KMS-11 (cell line): Measurements from ENCODE around the gene ANKDD1B.

Experiments
- H2AFZ ChIP-seq: fragments of 200-600 bp; sonication (generic); 2 replicates; pipeline ENCODE4 v1.6.1; 2016; ENCODE audit warnings: antibody characterized with exemption, mixed run types, low read depth
- H3K27ac ChIP-seq: fragments of 200-600 bp; sonication (generic); 2 replicates; pipeline ENCODE4 v1.6.1; 2016; ENCODE audit warnings: mild to moderate bottlenecking, mixed run types
- H3K27me3 ChIP-seq: fragments of 200-600 bp; sonication (generic); 2 replicates; pipeline ENCODE4 v1.6.1; 2017; ENCODE audit warnings: mild to moderate bottlenecking, low read depth, mixed run types, moderate library complexity; ENCODE audit not compliant: insufficient read depth
- H3K36me3 ChIP-seq: fragments of 200-600 bp; sonication (generic); 2 replicates; pipeline ENCODE4 v1.6.1; 2017; ENCODE audit warnings: mild to moderate bottlenecking, mixed run types; ENCODE audit not compliant: insufficient read depth
- H3K4me1 ChIP-seq: fragments of 200-600 bp; sonication (generic); 2 replicates; pipeline ENCODE4 v1.6.1; 2016; ENCODE audit warnings: mild to moderate bottlenecking, low read depth, mixed run types; ENCODE audit not compliant: poor library complexity, severe bottlenecking
- H3K4me2 ChIP-seq: fragments of 200-600 bp; sonication (generic); 2 replicates; pipeline ENCODE4 v1.7.0; 2016; ENCODE audit warnings: mild to moderate bottlenecking, mixed run types
- H3K4me3 ChIP-seq: fragments of 200-600 bp; sonication (generic); IDR thresholded peaks from 2 replicates; pipeline ENCODE4 v1.6.1; 2017; ENCODE audit warnings: low read depth, low read length, mixed read lengths; ENCODE audit not compliant: insufficient read depth
- H3K79me2 ChIP-seq: fragments of 200-600 bp; sonication (generic); 2 replicates; pipeline ENCODE4 v1.6.1; 2016; ENCODE audit warnings: low read depth, mixed run types; ENCODE audit not compliant: insufficient read depth
- H3K9ac ChIP-seq: fragments of 200-600 bp; sonication (generic); 2 replicates; pipeline ENCODE4 v1.6.1; 2016; ENCODE audit warnings: mild to moderate bottlenecking, mixed run types
- H4K20me1 ChIP-seq: fragments of 200-600 bp; sonication (generic); 2 replicates; pipeline ENCODE4 v1.6.1; 2016; ENCODE audit warnings: mild to moderate bottlenecking, mixed run types; ENCODE audit not compliant: insufficient read depth
- TF ChIP-seq, protein P1 (sequence below): fragments of 200-600 bp; sonication (generic); conservative IDR thresholded peaks from 2 replicates; pipeline ENCODE4 v1.6.1; 2017; ENCODE audit warnings: low read depth, mild to moderate bottlenecking, antibody characterized with exemption, low read length, moderate library complexity, mixed read lengths

Gene ANKDD1B

DNA sequence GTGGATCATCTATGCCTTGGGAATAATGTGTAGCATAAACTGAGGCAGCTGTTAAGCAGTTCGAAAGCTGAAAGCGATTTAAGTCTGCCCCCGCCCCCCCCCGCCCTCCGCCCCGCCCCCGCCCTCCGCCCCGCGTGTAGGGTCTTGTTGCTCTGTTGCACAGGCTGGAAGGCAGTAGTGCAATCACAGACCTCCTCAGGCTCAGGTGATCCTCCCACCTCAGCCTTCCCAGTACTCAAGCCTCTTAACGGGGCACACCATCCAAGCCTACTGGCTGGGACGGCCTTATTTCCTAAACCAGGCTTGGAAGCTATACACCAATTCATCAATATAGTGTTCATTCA lies 945 bp downstream of the ANKDD1B start:
- Histone ChIP-seq H3K27me3 (no peaks in the 10 kb centered on the region), H3K4me2 (no peak overlapping the region)

DNA sequence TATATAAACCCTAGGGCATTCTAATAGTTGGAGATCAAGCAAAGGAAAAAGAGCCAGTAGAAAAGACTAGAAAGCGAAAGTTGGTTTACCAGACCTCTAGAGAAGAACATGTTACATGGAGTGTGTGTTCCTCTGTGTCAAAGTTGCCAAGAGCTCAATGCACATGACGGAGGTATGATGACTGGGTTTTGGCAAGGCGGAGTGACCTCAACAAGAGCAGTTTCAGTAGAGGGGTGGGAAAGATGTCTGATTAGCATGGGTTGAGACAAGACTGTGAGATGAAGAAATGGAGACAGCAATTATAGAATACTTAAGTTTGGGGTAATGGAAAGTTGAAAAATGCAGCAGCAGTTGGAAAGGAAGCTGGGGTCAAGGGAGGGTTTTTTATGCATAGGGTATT lies 1.6 kb downstream of the ANKDD1B start:
- Histone ChIP-seq H3K9ac (no peak overlapping the region), H4K20me1 (no peaks in the 10 kb centered on the region)

More for the DNA sequence above, 945 bp downstream of the ANKDD1B start:
- Histone ChIP-seq H3K79me2 (no peaks in the 10 kb centered on the region), H3K4me1 (no peaks in the 10 kb centered on the region), H2AFZ (no peak overlapping the region), H4K20me1 (no peaks in the 10 kb centered on the region), H3K36me3 (no peaks in the 10 kb centered on the region), H3K27ac (no peak overlapping the region), H3K9ac (no peak overlapping the region), H3K4me3 (no peak overlapping the region)
- TF ChIP-seq, protein P1, sequence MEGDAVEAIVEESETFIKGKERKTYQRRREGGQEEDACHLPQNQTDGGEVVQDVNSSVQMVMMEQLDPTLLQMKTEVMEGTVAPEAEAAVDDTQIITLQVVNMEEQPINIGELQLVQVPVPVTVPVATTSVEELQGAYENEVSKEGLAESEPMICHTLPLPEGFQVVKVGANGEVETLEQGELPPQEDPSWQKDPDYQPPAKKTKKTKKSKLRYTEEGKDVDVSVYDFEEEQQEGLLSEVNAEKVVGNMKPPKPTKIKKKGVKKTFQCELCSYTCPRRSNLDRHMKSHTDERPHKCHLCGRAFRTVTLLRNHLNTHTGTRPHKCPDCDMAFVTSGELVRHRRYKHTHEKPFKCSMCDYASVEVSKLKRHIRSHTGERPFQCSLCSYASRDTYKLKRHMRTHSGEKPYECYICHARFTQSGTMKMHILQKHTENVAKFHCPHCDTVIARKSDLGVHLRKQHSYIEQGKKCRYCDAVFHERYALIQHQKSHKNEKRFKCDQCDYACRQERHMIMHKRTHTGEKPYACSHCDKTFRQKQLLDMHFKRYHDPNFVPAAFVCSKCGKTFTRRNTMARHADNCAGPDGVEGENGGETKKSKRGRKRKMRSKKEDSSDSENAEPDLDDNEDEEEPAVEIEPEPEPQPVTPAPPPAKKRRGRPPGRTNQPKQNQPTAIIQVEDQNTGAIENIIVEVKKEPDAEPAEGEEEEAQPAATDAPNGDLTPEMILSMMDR, result no peak

DNA sequence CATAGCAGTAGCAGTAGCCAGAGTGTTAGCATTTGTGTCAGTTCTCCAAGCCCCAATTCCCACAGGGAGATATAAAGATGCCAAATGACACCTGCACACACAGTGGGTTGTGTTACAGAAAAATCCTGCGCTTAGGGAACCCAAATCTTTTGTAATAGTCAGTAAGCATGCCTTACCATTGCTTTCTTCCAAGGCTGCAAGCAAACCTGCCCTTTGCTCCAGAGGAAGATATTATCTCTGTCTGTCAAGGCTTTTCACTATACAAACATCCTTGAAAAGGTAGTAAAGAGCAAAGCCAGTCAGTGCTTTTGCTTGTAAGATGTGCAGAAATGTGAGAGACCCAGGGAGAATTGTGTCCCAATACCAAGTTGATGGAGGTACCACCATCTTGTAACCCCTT lies 2.9 kb downstream of the ANKDD1B start:
- TF ChIP-seq, protein P1, result no peak
- H3K4me3 ChIP-seq, result no peak overlapping the region
- no peaks in the 10 kb centered on the region for H3K79me2 ChIP-seq
- H3K27ac ChIP-seq, result no peak overlapping the region
- H3K36me3 ChIP-seq, result no peaks in the 10 kb centered on the region
- H2AFZ ChIP-seq, result no peak overlapping the region
- no peak overlapping the region for H3K9ac ChIP-seq
- no peaks in the 10 kb centered on the region for H3K27me3 ChIP-seq
- H3K4me2 ChIP-seq, result no peak overlapping the region
- no peaks in the 10 kb centered on the region for H4K20me1 ChIP-seq
- no peaks in the 10 kb centered on the region for H3K4me1 ChIP-seq

More for the DNA sequence above, 1.6 kb downstream of the ANKDD1B start:
- TF ChIP-seq, protein P1, result no peak
- Histone ChIP-seq H3K27ac (no peak overlapping the region), H2AFZ (no peak overlapping the region), H3K4me2 (no peak overlapping the region), H3K4me3 (no peak overlapping the region), H3K4me1 (no peaks in the 10 kb centered on the region), H3K79me2 (no peaks in the 10 kb centered on the region), H3K36me3 (no peaks in the 10 kb centered on the region), H3K27me3 (no peaks in the 10 kb centered on the region)

DNA sequence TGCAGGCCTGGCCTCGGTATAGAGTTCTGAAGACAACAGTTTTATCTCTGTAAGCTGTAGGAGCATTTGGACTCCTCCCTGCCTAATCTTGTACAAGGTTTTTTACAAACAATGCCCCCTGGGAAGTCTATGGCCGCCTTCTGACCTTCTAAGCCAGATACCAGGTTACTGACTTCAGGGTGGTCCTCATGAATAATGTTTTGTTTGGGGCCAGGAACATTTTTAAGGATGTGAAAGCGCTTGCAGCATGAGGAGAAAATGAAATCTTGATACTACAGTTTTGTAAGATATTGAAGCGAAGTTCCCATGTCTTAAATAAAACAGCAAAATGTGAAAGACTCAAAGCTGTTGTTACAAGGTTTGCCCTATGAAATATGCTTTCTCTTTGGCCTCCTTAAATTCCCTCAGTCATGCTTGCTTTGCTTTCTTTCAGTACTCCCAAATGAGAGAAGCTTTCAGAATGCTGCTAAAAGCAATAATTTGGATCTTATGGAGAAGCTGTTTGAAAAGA lies 5.2 kb downstream of the ANKDD1B start:
- H3K27ac ChIP-seq, result no peak overlapping the region

More for the DNA sequence above, 5.2 kb downstream of the ANKDD1B start:
- H3K9ac ChIP-seq, result no peak overlapping the region
- no peaks in the 10 kb centered on the region for H3K27me3 ChIP-seq
- H2AFZ ChIP-seq, result no peak overlapping the region
- no peaks in the 10 kb centered on the region for H3K36me3 ChIP-seq
- H3K79me2 ChIP-seq, result no peaks in the 10 kb centered on the region
- H3K4me1 ChIP-seq, result no peaks in the 10 kb centered on the region
- no peaks in the 10 kb centered on the region for H4K20me1 ChIP-seq
- H3K4me3 ChIP-seq, result no peak overlapping the region
- TF ChIP-seq, protein P1, result no peak
- H3K4me2 ChIP-seq, result no peak overlapping the region
